HG02973 (cell line): ENCODE data around the gene GTF3C6.
"Not testable (repeated sequence)": the region's sequence is repeated elsewhere in the genome, so short reads cannot be mapped to it uniquely, and the experiment has no call there.

ENCODE experiments used
- ATAC-seq: cut with Tn5 transposase; IDR thresholded peaks from one replicate; pipeline ENCODE4 v1.9.1; 2021; ENCODE audit warnings: moderate library complexity; ENCODE audit not compliant: unreplicated experiment

Gene GTF3C6

GRCh38 chr6:110976575-110976974 lies 18.1 kb downstream of the GTF3C6 start:
- no peak for ATAC-seq

GRCh38 chr6:110979565-110980101 lies 21.1 kb downstream of the GTF3C6 start:
- no peak for ATAC-seq

GRCh38 chr6:110980227-110980626 lies 21.7 kb downstream of the GTF3C6 start:
- no peak for ATAC-seq

- ATAC-seq, result no peak
Measured at GRCh38 chr6:110980648-110981047, 22.1 kb downstream of the GTF3C6 start.

- ATAC-seq, result no peak
Measured at GRCh38 chr6:110981202-110981600, 22.7 kb downstream of the GTF3C6 start.

GRCh38 chr6:110990840-110991576 lies 32.5 kb downstream of the GTF3C6 start:
- no peak for ATAC-seq

- no peak for ATAC-seq
Measured at GRCh38 chr6:110996691-110997090, 38.2 kb downstream of the GTF3C6 start.

- no peak for ATAC-seq
Measured at GRCh38 chr6:110999634-111000270, 41.2 kb downstream of the GTF3C6 start.

GRCh38 chr6:111002350-111002749 lies 43.8 kb downstream of the GTF3C6 start:
- no peak for ATAC-seq

GRCh38 chr6:111011360-111012142 lies 53.0 kb downstream of the GTF3C6 start:
- ATAC-seq, result no peak

- ATAC-seq, result no peak
Measured at GRCh38 chr6:111012143-111012452, 53.6 kb downstream of the GTF3C6 start.

GRCh38 chr6:111012520-111012919 lies 54.0 kb downstream of the GTF3C6 start:
- not testable (repeated sequence) for ATAC-seq

GRCh38 chr6:111013144-111013915 lies 54.8 kb downstream of the GTF3C6 start:
- no peak for ATAC-seq

GRCh38 chr6:111015389-111016124 lies 57.1 kb downstream of the GTF3C6 start:
- ATAC-seq, result no peak

GRCh38 chr6:111017241-111017640 lies 58.7 kb downstream of the GTF3C6 start:
- ATAC-seq, result not testable (repeated sequence)
